ENCODE data around the gene CD82.
A peak's percentile ranks its signal among the peaks of the same experiment; 100 is the strongest.

Gene CD82

GRCh38 chr11:44600839-44601383 is 35.4 kb downstream of the CD82 start:
- Histone ChIP-seq H3K4me3 (no peak overlapping the region), H3K9me3 (ENCODE audit: low read depth, low read length) (no peaks in the 10 kb centered on the region), H3K36me3 (ENCODE audit: insufficient read depth, low read length) (no peaks in the 10 kb centered on the region), H3K27ac (no peak overlapping the region), H3K9ac (ENCODE audit: insufficient read length) (no peak overlapping the region)
- DNase-seq (ENCODE audit: low read depth, low spot score) = peak; percentile 28
- TF ChIP-seq EZH2 (IDR thresholded peaks at IDR 0.05) (no peak), POLR2AphosphoS5 (IDR thresholded peaks at IDR 0.05; ENCODE audit: borderline replicate concordance, low read depth, low read length) (no peak; the same call in 1 of the 2 replicates), FOXP2 (optimal IDR thresholded peaks at IDR 0.05; ENCODE audit: control extremely low read depth, extremely low read length, insufficient read depth) (no peak)

- Histone ChIP-seq H3K9me3 (ENCODE audit: low read depth, low read length) (no peaks in the 10 kb centered on the region), H3K4me3 (no peak overlapping the region), H3K27ac (0 out of 2 replicates have a peak overlapping the region, but pooled peaks have one; percentile 9), H3K9ac (ENCODE audit: insufficient read length) (no peak overlapping the region), H3K36me3 (ENCODE audit: insufficient read depth, low read length) (no peaks in the 10 kb centered on the region)
- no peak for DNase-seq (ENCODE audit: low read depth, low spot score)
- TF ChIP-seq FOXP2 (optimal IDR thresholded peaks at IDR 0.05; ENCODE audit: control extremely low read depth, extremely low read length, insufficient read depth) = no peak
- no peak for TF ChIP-seq POLR2AphosphoS5 (IDR thresholded peaks at IDR 0.05; ENCODE audit: borderline replicate concordance, low read depth, low read length)
These were observed 36.3 kb downstream of the CD82 start for GRCh38 chr11:44601471-44602370.

GRCh38 chr11:44602891-44603310 is 37.4 kb downstream of the CD82 start:
- Histone ChIP-seq H3K9ac (ENCODE audit: insufficient read length) (no peak overlapping the region), H3K36me3 (ENCODE audit: insufficient read depth, low read length) (no peaks in the 10 kb centered on the region), H3K27ac (peak overlapping the region; percentile 31; the same call in 1 of the 2 replicates), H3K9me3 (ENCODE audit: low read depth, low read length) (no peaks in the 10 kb centered on the region), H3K4me3 (no peak overlapping the region)
- TF ChIP-seq FOXP2 (optimal IDR thresholded peaks at IDR 0.05; ENCODE audit: control extremely low read depth, extremely low read length, insufficient read depth) (no peak), POLR2AphosphoS5 (IDR thresholded peaks at IDR 0.05; ENCODE audit: borderline replicate concordance, low read depth, low read length) (no peak), EZH2 (IDR thresholded peaks at IDR 0.05) (no peak)
- DNase-seq (ENCODE audit: low read depth, low spot score) = no peak

GRCh38 chr11:44604171-44604581 is 38.7 kb downstream of the CD82 start:
- DNase-seq (ENCODE audit: low read depth, low spot score) = no peak
- Histone ChIP-seq H3K4me3 (no peak overlapping the region), H3K9ac (ENCODE audit: insufficient read length) (no peak overlapping the region), H3K9me3 (ENCODE audit: low read depth, low read length) (no peaks in the 10 kb centered on the region), H3K36me3 (ENCODE audit: insufficient read depth, low read length) (no peaks in the 10 kb centered on the region), H3K27ac (no peak overlapping the region)
- no peak for TF ChIP-seq POLR2AphosphoS5 (IDR thresholded peaks at IDR 0.05; ENCODE audit: borderline replicate concordance, low read depth, low read length)
- TF ChIP-seq FOXP2 (optimal IDR thresholded peaks at IDR 0.05; ENCODE audit: control extremely low read depth, extremely low read length, insufficient read depth) = no peak
- no peak for TF ChIP-seq EZH2 (IDR thresholded peaks at IDR 0.05)

- DNase-seq (ENCODE audit: low read depth, low spot score) = no peak
- Histone ChIP-seq H3K4me3 (no peak overlapping the region), H3K9ac (ENCODE audit: insufficient read length) (no peak overlapping the region), H3K9me3 (ENCODE audit: low read depth, low read length) (no peaks in the 10 kb centered on the region), H3K27ac (no peak overlapping the region), H3K36me3 (ENCODE audit: insufficient read depth, low read length) (no peaks in the 10 kb centered on the region)
- TF ChIP-seq FOXP2 (optimal IDR thresholded peaks at IDR 0.05; ENCODE audit: control extremely low read depth, extremely low read length, insufficient read depth) = no peak
- TF ChIP-seq EZH2 (IDR thresholded peaks at IDR 0.05) = no peak
- TF ChIP-seq POLR2AphosphoS5 (IDR thresholded peaks at IDR 0.05; ENCODE audit: borderline replicate concordance, low read depth, low read length) = no peak
These were observed 39.7 kb downstream of the CD82 start for GRCh38 chr11:44605068-44605708.

GRCh38 chr11:44605965-44606364 is 40.5 kb downstream of the CD82 start:
- H3K36me3 ChIP-seq (ENCODE audit: insufficient read depth, low read length) = no peaks in the 10 kb centered on the region
- no peak for TF ChIP-seq POLR2AphosphoS5 (IDR thresholded peaks at IDR 0.05; ENCODE audit: borderline replicate concordance, low read depth, low read length)
- no peak for TF ChIP-seq FOXP2 (optimal IDR thresholded peaks at IDR 0.05; ENCODE audit: control extremely low read depth, extremely low read length, insufficient read depth)
- TF ChIP-seq EZH2 (IDR thresholded peaks at IDR 0.05) = no peak
- H3K27ac ChIP-seq = no peak overlapping the region

GRCh38 chr11:44606472-44606871 is 41.0 kb downstream of the CD82 start:
- no peak for TF ChIP-seq EZH2 (IDR thresholded peaks at IDR 0.05)
- TF ChIP-seq FOXP2 (optimal IDR thresholded peaks at IDR 0.05; ENCODE audit: control extremely low read depth, extremely low read length, insufficient read depth) = no peak
- TF ChIP-seq POLR2AphosphoS5 (IDR thresholded peaks at IDR 0.05; ENCODE audit: borderline replicate concordance, low read depth, low read length) = no peak
- Histone ChIP-seq H3K27ac (no peak overlapping the region), H3K36me3 (ENCODE audit: insufficient read depth, low read length) (no peaks in the 10 kb centered on the region)

More at GRCh38 chr11:44605965-44606364, 40.5 kb downstream of the CD82 start:
- DNase-seq (ENCODE audit: low read depth, low spot score) = no peak
- H3K9ac ChIP-seq (ENCODE audit: insufficient read length) = no peak overlapping the region
- no peaks in the 10 kb centered on the region for H3K9me3 ChIP-seq (ENCODE audit: low read depth, low read length)
- no peak overlapping the region for H3K4me3 ChIP-seq

GRCh38 chr11:44607319-44607962 is 42.0 kb downstream of the CD82 start:
- H3K9ac ChIP-seq (ENCODE audit: insufficient read length) = no peak overlapping the region
- H3K27ac ChIP-seq = no peak overlapping the region
- no peak for DNase-seq (ENCODE audit: low read depth, low spot score)
- H3K9me3 ChIP-seq (ENCODE audit: low read depth, low read length) = no peaks in the 10 kb centered on the region
- H3K4me3 ChIP-seq = no peak overlapping the region
- H3K36me3 ChIP-seq (ENCODE audit: insufficient read depth, low read length) = no peaks in the 10 kb centered on the region
- TF ChIP-seq FOXP2 (optimal IDR thresholded peaks at IDR 0.05; ENCODE audit: control extremely low read depth, extremely low read length, insufficient read depth) = no peak
- TF ChIP-seq EZH2 (IDR thresholded peaks at IDR 0.05) = no peak

More at GRCh38 chr11:44606472-44606871, 41.0 kb downstream of the CD82 start:
- no peak overlapping the region for H3K9ac ChIP-seq (ENCODE audit: insufficient read length)
- H3K4me3 ChIP-seq = no peak overlapping the region
- H3K9me3 ChIP-seq (ENCODE audit: low read depth, low read length) = no peaks in the 10 kb centered on the region
- no peak for DNase-seq (ENCODE audit: low read depth, low spot score)

Measured in SK-N-MC (cell line).